Hepatocyte (in vitro differentiated cells): ENCODE data around the gene MON2. TPM values are rescaled to one million over a fixed set of nuclear protein-coding genes. Genes with fewer than 3 reads are reported as not detected.

Experiments used
- DNase-seq: peaks from one replicate; pipeline ENCODE4 v3.0.0-alpha.2; 2016; ENCODE audit warnings: low spot score
- H2AFZ ChIP-seq: fragments of 200-600 bp; sonication (generic); 2 replicates; pipeline ENCODE4 v1.6.0; 2016; ENCODE audit warnings: antibody characterized with exemption, mild to moderate bottlenecking
- H3K27ac ChIP-seq: fragments of 200-600 bp; sonication (generic); 2 replicates; pipeline ENCODE4 v1.5.1; 2016; ENCODE audit warnings: mild to moderate bottlenecking
- H3K27me3 ChIP-seq: fragments of 200-600 bp; sonication (generic); 2 replicates; pipeline ENCODE4 v1.6.1; 2016
- H3K36me3 ChIP-seq: fragments of 200-600 bp; sonication (generic); replicated peaks from 2 replicates; pipeline ENCODE4 v1.5.1; 2016; ENCODE audit warnings: low read depth; ENCODE audit not compliant: insufficient read depth
- H3K4me1 ChIP-seq: fragments of 200-600 bp; sonication (generic); 2 replicates; pipeline ENCODE4 v1.5.1; 2016; ENCODE audit warnings: mild to moderate bottlenecking, moderate library complexity; ENCODE audit not compliant: insufficient read depth
- H3K4me2 ChIP-seq: fragments of 200-600 bp; sonication (generic); 2 replicates; pipeline ENCODE4 v1.6.0; 2016
- H3K4me3 ChIP-seq: fragments of 200-600 bp; sonication (generic); 2 replicates; pipeline ENCODE4 v1.5.1; 2016; ENCODE audit warnings: mild to moderate bottlenecking
- H3K79me2 ChIP-seq: fragments of 200-600 bp; sonication (generic); 2 replicates; pipeline ENCODE4 v1.6.0; 2017; ENCODE audit warnings: mild to moderate bottlenecking
- H3K9me2 ChIP-seq: fragments of 200-600 bp; sonication (generic); replicated peaks from 2 replicates; pipeline ENCODE4 v1.6.0; 2017; ENCODE audit warnings: mild to moderate bottlenecking; ENCODE audit not compliant: insufficient read depth
- H3K9me3 ChIP-seq: fragments of 200-600 bp; sonication (generic); 2 replicates; pipeline ENCODE4 v1.5.1; 2016; ENCODE audit warnings: low read depth, mild to moderate bottlenecking
- H4K20me1 ChIP-seq: fragments of 200-600 bp; sonication (generic); 2 replicates; pipeline ENCODE4 v1.6.0; 2016; ENCODE audit warnings: mild to moderate bottlenecking; ENCODE audit not compliant: insufficient read depth, poor library complexity, severe bottlenecking
- EZH2 ChIP-seq: fragments of 200-600 bp; sonication (generic); IDR thresholded peaks from 2 replicates; pipeline ENCODE4 v1.6.1; 2016; ENCODE audit warnings: antibody characterized with exemption, mild to moderate bottlenecking, borderline replicate concordance
- EZH2phosphoT487 ChIP-seq: fragments of 200-600 bp; sonication (generic); IDR thresholded peaks from one replicate; pipeline ENCODE4 v1.6.1; 2018; ENCODE audit warnings: antibody characterized with exemption, mild to moderate bottlenecking, low read depth, moderate library complexity; ENCODE audit not compliant: unreplicated experiment, severe bottlenecking
- WGBS: methylation state at CpG from one replicate; pipeline ENCODE4 v1.1.6; 2016; ENCODE audit warnings: low lambda C conversion rate; ENCODE audit errors: missing lambda C conversion rate; 5-methylcytosine and 5-hydroxymethylcytosine counted together
- polyA plus RNA-seq: library from polyadenylated mRNA; unstranded; fragments of >200 nt; fragmentation: Nextera tagmentation; extraction: Ambion mirVana; gene quantifications from 2 replicates; pipeline ENCODE4 v1.2.1, GENCODE V29; 2016
- total RNA-seq: library from RNA; depleted of rRNA; stranded (reverse); fragments of >200 nt; gene quantifications from 2 replicates; pipeline ENCODE4 v1.2.3, GENCODE V29; 2014
- TF ChIP-seq, protein P1 (sequence below): fragments of 200-600 bp; sonication (generic); IDR thresholded peaks from 2 replicates; pipeline ENCODE4 v1.5.1; 2016; ENCODE audit warnings: antibody characterized with exemption, mild to moderate bottlenecking; ENCODE audit not compliant: poor library complexity

Gene MON2
- total and polyA plus RNA-seq, 2 experiments from 2014 or later = 23.7 to 60.9 TPM

DNA sequence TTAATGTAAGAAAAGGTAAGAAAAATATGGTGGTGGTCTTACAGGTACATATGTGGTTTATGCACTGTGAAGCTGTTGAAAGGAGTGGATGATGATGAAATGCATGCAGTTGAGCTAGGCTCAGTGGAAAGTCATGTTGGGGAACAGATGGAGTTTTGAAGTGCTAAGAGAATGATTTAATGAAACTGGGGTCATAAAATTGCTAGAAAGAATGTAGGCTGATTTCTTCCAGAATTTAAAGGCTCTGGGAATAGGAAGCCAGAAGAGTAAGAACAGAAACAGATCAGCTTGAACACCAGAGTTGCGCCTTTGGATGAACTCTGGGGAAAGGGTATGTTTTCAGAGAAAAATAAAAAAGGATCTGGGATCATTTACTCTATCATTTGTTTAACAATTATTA is 146.5 kb downstream of the MON2 start:
- Histone ChIP-seq H3K4me2 (no peak overlapping the region), H4K20me1 (no peaks in the 10 kb centered on the region), H3K9me2 (no peaks in the 10 kb centered on the region), H3K27ac (no peak overlapping the region), H3K4me3 (no peak overlapping the region), H3K27me3 (no peaks in the 10 kb centered on the region), H2AFZ (no peak overlapping the region), H3K79me2 (peaks cover 18% of the 10 kb centered on the region), H3K9me3 (no peaks in the 10 kb centered on the region), H3K4me1 (no peaks in the 10 kb centered on the region), H3K36me3 (no peaks in the 10 kb centered on the region)
- DNase-seq = no peak
- 97% methylated on average over 1 of the region's 1 CpG for WGBS
- TF ChIP-seq EZH2phosphoT487 (no peak), EZH2 (no peak)
- TF ChIP-seq, protein P1, sequence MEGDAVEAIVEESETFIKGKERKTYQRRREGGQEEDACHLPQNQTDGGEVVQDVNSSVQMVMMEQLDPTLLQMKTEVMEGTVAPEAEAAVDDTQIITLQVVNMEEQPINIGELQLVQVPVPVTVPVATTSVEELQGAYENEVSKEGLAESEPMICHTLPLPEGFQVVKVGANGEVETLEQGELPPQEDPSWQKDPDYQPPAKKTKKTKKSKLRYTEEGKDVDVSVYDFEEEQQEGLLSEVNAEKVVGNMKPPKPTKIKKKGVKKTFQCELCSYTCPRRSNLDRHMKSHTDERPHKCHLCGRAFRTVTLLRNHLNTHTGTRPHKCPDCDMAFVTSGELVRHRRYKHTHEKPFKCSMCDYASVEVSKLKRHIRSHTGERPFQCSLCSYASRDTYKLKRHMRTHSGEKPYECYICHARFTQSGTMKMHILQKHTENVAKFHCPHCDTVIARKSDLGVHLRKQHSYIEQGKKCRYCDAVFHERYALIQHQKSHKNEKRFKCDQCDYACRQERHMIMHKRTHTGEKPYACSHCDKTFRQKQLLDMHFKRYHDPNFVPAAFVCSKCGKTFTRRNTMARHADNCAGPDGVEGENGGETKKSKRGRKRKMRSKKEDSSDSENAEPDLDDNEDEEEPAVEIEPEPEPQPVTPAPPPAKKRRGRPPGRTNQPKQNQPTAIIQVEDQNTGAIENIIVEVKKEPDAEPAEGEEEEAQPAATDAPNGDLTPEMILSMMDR = no peak

DNA sequence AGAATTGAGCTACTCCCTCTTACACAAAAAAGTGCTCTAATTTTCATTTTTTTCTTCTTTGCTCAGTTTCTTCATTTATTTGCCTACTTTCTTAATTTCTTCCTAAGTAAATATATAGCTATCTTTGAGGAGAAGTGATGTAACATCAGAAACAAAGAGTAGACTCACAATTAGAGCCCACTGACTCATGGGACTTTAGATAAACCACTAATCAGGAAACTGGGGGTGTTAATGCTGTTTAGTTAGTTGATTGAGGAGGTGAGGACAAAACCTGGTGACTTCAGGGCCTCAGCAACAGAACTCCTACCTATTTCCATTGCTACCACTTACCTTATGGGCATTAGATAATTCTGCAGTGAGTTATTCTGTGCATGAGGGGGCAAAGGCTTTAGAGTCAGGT is 151.7 kb downstream of the MON2 start:
- Histone ChIP-seq H2AFZ (no peak overlapping the region), H3K9me3 (no peaks in the 10 kb centered on the region), H3K4me1 (no peaks in the 10 kb centered on the region), H3K27me3 (no peaks in the 10 kb centered on the region), H3K27ac (peak overlapping the region; percentile 11), H4K20me1 (no peaks in the 10 kb centered on the region), H3K4me3 (no peak overlapping the region), H3K9me2 (no peaks in the 10 kb centered on the region), H3K4me2 (no peak overlapping the region), H3K79me2 (no peaks in the 10 kb centered on the region), H3K36me3 (no peaks in the 10 kb centered on the region)
- DNase-seq = no peak
- TF ChIP-seq EZH2 (no peak), EZH2phosphoT487 (no peak)
- TF ChIP-seq, protein P1 = no peak

DNA sequence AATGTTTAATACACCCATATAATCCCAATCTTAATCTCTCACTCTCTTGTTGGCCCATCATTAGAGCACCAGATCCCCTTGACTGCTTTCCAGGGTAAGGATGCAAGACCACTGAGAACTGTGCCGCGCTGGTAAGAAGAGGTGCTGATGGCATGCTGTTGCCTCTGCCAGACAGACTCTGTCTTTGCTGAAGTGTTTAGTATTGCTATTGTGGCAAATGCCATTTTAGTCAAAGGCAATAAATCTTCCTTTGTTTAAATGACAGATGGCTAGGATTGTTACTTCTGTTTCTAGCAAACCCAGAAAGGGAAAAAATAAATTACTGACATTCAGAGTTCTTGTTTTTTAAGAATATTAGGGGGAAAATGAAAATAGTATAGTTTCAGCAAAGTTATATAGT is 152.3 kb downstream of the MON2 start:
- DNase-seq = no peak
- no peaks in the 10 kb centered on the region for H3K27me3 ChIP-seq
- H3K9me2 ChIP-seq = no peaks in the 10 kb centered on the region
- no peak overlapping the region for H3K4me2 ChIP-seq
- H3K27ac ChIP-seq = no peak overlapping the region
- 98% methylated on average over 2 of the region's 2 CpGs for WGBS
- TF ChIP-seq, protein P1 = no peak
- TF ChIP-seq EZH2phosphoT487 (no peak), EZH2 (no peak)
- no peaks in the 10 kb centered on the region for H3K4me1 ChIP-seq
- H3K79me2 ChIP-seq = no peaks in the 10 kb centered on the region
- H3K36me3 ChIP-seq = no peaks in the 10 kb centered on the region
- H3K4me3 ChIP-seq = no peak overlapping the region
- no peaks in the 10 kb centered on the region for H3K9me3 ChIP-seq
- H4K20me1 ChIP-seq = no peaks in the 10 kb centered on the region
- no peak overlapping the region for H2AFZ ChIP-seq

DNA sequence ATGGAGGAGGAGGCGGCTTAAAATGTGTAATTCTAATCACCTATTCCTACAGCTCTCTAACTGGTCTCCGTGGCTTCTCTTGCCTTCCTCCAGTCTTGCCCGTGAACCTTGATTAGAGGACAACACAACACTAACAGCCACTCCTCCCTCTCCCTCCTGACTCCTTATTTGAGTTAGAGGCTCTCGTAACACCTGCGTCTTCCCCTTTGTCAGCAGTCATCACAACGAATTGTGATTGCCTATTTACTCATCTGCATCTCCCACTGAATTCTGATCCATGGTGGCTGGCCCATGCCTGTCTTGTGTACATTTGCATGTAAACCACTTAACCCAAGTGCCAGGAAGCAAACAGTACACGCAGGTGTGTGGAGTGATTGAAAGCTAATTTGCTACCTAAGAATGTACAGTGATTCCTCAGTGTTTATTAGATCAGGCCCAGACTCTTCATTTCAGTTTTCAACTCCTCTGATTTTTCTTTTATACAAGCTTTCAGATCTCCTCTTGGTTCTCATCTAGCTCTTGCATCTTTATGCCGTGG is 154.5 kb downstream of the MON2 start:
- TF ChIP-seq EZH2phosphoT487 (no peak), EZH2 (no peak)
- TF ChIP-seq, protein P1 = no peak
- no peaks in the 10 kb centered on the region for H3K4me1 ChIP-seq
- H2AFZ ChIP-seq = no peak overlapping the region
- 53% methylated on average over 8 of the region's 8 CpGs for WGBS
- no peaks in the 10 kb centered on the region for H3K9me3 ChIP-seq
- no peaks in the 10 kb centered on the region for H3K9me2 ChIP-seq
- H3K36me3 ChIP-seq = no peaks in the 10 kb centered on the region
- H3K27ac ChIP-seq = no peak overlapping the region
- no peaks in the 10 kb centered on the region for H3K27me3 ChIP-seq
- no peaks in the 10 kb centered on the region for H4K20me1 ChIP-seq
- DNase-seq = no peak
- no peak overlapping the region for H3K4me3 ChIP-seq
- no peaks in the 10 kb centered on the region for H3K79me2 ChIP-seq
- H3K4me2 ChIP-seq = no peak overlapping the region
